H9 (cell line): Measurements from ENCODE around the gene KRT9. TPM values are rescaled to one million over a fixed set of nuclear protein-coding genes. Genes with fewer than 3 reads are reported as not detected.

ENCODE experiments used
- DNase-seq: peaks from one replicate; pipeline ENCODE4 v3.0.0-alpha.2; 2017
- H2AFZ ChIP-seq: one replicate; pipeline ENCODE4 v1.6.1; 2013; ENCODE audit warnings: mild to moderate bottlenecking, low read length, control low read depth, moderate library complexity
- H2AK5ac ChIP-seq: 2 replicates; pipeline ENCODE4 v1.6.1; 2013; ENCODE audit warnings: low read length, control low read depth, mixed read lengths; ENCODE audit not compliant: insufficient read length
- H2BK120ac ChIP-seq: one replicate; pipeline ENCODE4 v1.6.1; 2013; ENCODE audit warnings: low read depth, mild to moderate bottlenecking, low read length, control low read depth, inconsistent platforms; ENCODE audit not compliant: poor library complexity, severe bottlenecking
- H2BK12ac ChIP-seq: 2 replicates; pipeline ENCODE4 v1.6.1; 2013; ENCODE audit warnings: low read length, control low read depth, mixed read lengths, low read depth; ENCODE audit not compliant: insufficient read length
- H2BK15ac ChIP-seq: 2 replicates; pipeline ENCODE4 v1.6.1; 2013; ENCODE audit warnings: low read depth, low read length, control low read depth
- H2BK20ac ChIP-seq: one replicate; pipeline ENCODE4 v1.6.1; 2013; ENCODE audit warnings: low read depth, mild to moderate bottlenecking, low read length, control low read depth, inconsistent platforms; ENCODE audit not compliant: poor library complexity, severe bottlenecking
- H2BK5ac ChIP-seq: 2 replicates; pipeline ENCODE4 v1.6.1; 2013; ENCODE audit warnings: low read length, control low read depth, mixed read lengths; ENCODE audit not compliant: insufficient read length
- H3K14ac ChIP-seq: 2 replicates; pipeline ENCODE4 v1.6.1; 2013; ENCODE audit warnings: low read length, control low read depth; ENCODE audit not compliant: insufficient read depth
- H3K18ac ChIP-seq: 2 replicates; pipeline ENCODE4 v1.6.1; 2013; ENCODE audit warnings: low read depth, mild to moderate bottlenecking, mixed read lengths, low read length, control low read depth; ENCODE audit not compliant: insufficient read length
- H3K23ac ChIP-seq: 2 replicates; pipeline ENCODE4 v1.6.1; 2013; ENCODE audit warnings: low read length, control low read depth, mixed read lengths, low read depth; ENCODE audit not compliant: insufficient read length
- H3K23me2 ChIP-seq: 2 replicates; pipeline ENCODE4 v1.6.1; 2013; ENCODE audit warnings: low read depth, mild to moderate bottlenecking, mixed read lengths, low read length, control low read depth; ENCODE audit not compliant: insufficient read length, poor library complexity, severe bottlenecking
- H3K27ac ChIP-seq: 2 replicates; pipeline ENCODE4 v1.5.1; 2013; ENCODE audit warnings: low read length, control low read depth, mixed read lengths, low read depth; ENCODE audit not compliant: insufficient read length
- H3K27me3 ChIP-seq: 2 replicates; pipeline ENCODE4 v1.6.1; 2013; ENCODE audit warnings: low read length, control low read depth, inconsistent platforms; ENCODE audit not compliant: insufficient read depth
- H3K4ac ChIP-seq: 2 replicates; pipeline ENCODE4 v1.6.1; 2013; ENCODE audit warnings: low read depth, mild to moderate bottlenecking, control low read depth, inconsistent platforms, low read length, moderate library complexity
- H3K4me1 ChIP-seq: 2 replicates; pipeline ENCODE4 v1.6.1; 2013; ENCODE audit warnings: low read length, control low read depth, inconsistent platforms; ENCODE audit not compliant: insufficient read depth
- H3K4me2 ChIP-seq: 2 replicates; pipeline ENCODE4 v1.6.1; 2013; ENCODE audit warnings: low read length, control low read depth, mixed read lengths; ENCODE audit not compliant: insufficient read length, insufficient read depth
- H3K56ac ChIP-seq: 2 replicates; pipeline ENCODE4 v1.6.1; 2013; ENCODE audit warnings: low read depth, mild to moderate bottlenecking, mixed read lengths, low read length, control low read depth; ENCODE audit not compliant: insufficient read length
- H3K79me1 ChIP-seq: 2 replicates; pipeline ENCODE4 v1.6.1; 2013; ENCODE audit warnings: low read depth, mild to moderate bottlenecking, moderate library complexity, low read length, control low read depth, inconsistent platforms; ENCODE audit not compliant: insufficient read depth, poor library complexity, severe bottlenecking
- H3K79me2 ChIP-seq: 2 replicates; pipeline ENCODE4 v1.6.1; 2013; ENCODE audit warnings: low read length, control low read depth, inconsistent platforms; ENCODE audit not compliant: insufficient read depth
- H3K9ac ChIP-seq: 2 replicates; pipeline ENCODE4 v1.6.1; 2013; ENCODE audit warnings: low read length, control low read depth, mixed read lengths; ENCODE audit not compliant: insufficient read length; ENCODE audit errors: extremely low read depth
- H3K9me3 ChIP-seq: one replicate; pipeline ENCODE4 v1.6.1; 2013; ENCODE audit warnings: low read depth, low read length, inconsistent platforms; ENCODE audit not compliant: control insufficient read depth
- H3T11ph ChIP-seq: one replicate; pipeline ENCODE4 v1.6.1; 2013; ENCODE audit warnings: mild to moderate bottlenecking, low read length, control low read depth, inconsistent platforms
- H4K20me1 ChIP-seq: one replicate; pipeline ENCODE4 v1.6.1; 2013; ENCODE audit not compliant: control insufficient read depth, insufficient read length, insufficient read depth
- H4K5ac ChIP-seq: 2 replicates; pipeline ENCODE4 v1.6.1; 2013; ENCODE audit warnings: low read depth, mild to moderate bottlenecking, mixed read lengths, low read length, control low read depth; ENCODE audit not compliant: insufficient read length
- H4K8ac ChIP-seq: replicated peaks from 2 replicates; pipeline ENCODE4 v1.6.1; 2013; ENCODE audit warnings: low read length, control low read depth, mixed read lengths, low read depth; ENCODE audit not compliant: insufficient read length
- H4K91ac ChIP-seq: 2 replicates; pipeline ENCODE4 v1.6.1; 2013; ENCODE audit warnings: low read depth, mild to moderate bottlenecking, moderate library complexity, mixed read lengths, low read length, control low read depth; ENCODE audit not compliant: insufficient read length
- H3K27ac Mint-ChIP-seq, 3 experiments: 2 replicates in 2 of 3; 3 replicates in 1 of 3; pipeline ENCODE4 v1.8.0; 2020 to 2021; ENCODE audit warnings: mixed read lengths in 3 of 3, mild to moderate bottlenecking in 1 of 3, moderate library complexity in 1 of 3
- H3K27me3 Mint-ChIP-seq: 2 replicates; pipeline ENCODE4 v1.8.0; 2021; ENCODE audit warnings: low read depth, mild to moderate bottlenecking, moderate library complexity, mixed read lengths
- H3K36me3 Mint-ChIP-seq, 3 experiments: 2 replicates in 2 of 3; 3 replicates in 1 of 3; pipeline ENCODE4 v1.8.0; 2020 to 2021; ENCODE audit warnings: low read depth in 3 of 3, mixed read lengths in 3 of 3; ENCODE audit not compliant: insufficient read depth in 1 of 3
- H3K4me1 Mint-ChIP-seq, 2 experiments: 2 replicates each; pipeline ENCODE4 v1.8.0; 2020; ENCODE audit warnings: mixed read lengths in 2 of 2
- H3K4me3 Mint-ChIP-seq, 2 experiments: 2 replicates in 1 of 2; 3 replicates in 1 of 2; pipeline ENCODE4 v1.8.0; 2020 to 2021; ENCODE audit warnings: mild to moderate bottlenecking in 2 of 2, mixed read lengths in 2 of 2, moderate library complexity in 1 of 2
- H3K9me3 Mint-ChIP-seq, 2 experiments: 2 replicates in 1 of 2; 3 replicates in 1 of 2; pipeline ENCODE4 v1.8.0; 2020; ENCODE audit warnings: mild to moderate bottlenecking in 2 of 2, mixed read lengths in 2 of 2, moderate library complexity in 1 of 2
- WGBS: extraction: QIAGEN DNeasy Blood & Tissue Kit; methylation state at CpG from one replicate; pipeline ENCODE4 v1.1.7; 2013; ENCODE audit warnings: missing lambda C conversion rate, low lambda C conversion rate, mixed read lengths; ENCODE audit not compliant: insufficient read length; ENCODE audit errors: extremely low coverage; 5-methylcytosine and 5-hydroxymethylcytosine counted together
- total RNA-seq: library from RNA; stranded (reverse); gene quantifications from 2 replicates; pipeline ENCODE4 v1.2.1, GENCODE V29; 2021
- TF ChIP-seq, protein P1 (sequence below): fragments of 200-600 bp; sonication (generic); conservative IDR thresholded peaks from 3 replicates; pipeline ENCODE4 v1.8.0; 2021; ENCODE audit warnings: antibody characterized with exemption, mild to moderate bottlenecking

KRT9 gene
- total RNA-seq, 1 experiment from 2014 or later: not detected

DNA sequence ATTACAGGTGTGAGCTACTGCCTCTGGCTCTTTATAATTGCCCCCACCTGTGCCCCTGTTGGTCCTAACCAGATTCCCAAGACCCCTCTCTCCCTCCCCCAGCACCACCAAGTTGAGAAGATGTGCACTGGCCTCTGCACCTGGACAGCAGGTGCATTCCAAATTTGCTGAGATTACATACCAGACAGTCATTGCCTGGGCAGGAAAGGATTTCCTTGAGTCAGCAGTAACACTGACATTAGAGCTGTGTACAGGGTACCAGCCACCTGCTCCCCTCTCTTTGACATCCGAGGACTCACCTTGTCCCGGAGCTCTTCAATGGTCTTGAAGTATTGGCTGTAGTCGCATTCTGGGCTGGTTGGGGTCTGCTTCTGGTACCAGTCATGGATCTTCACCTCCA is 53.8 kb downstream of the KRT9 start:
- no peak overlapping the region for H2AK5ac ChIP-seq
- H3K23me2 ChIP-seq: no peaks in the 10 kb centered on the region
- H3K79me2 ChIP-seq: no peaks in the 10 kb centered on the region
- H3K27ac ChIP-seq: no peak overlapping the region
- peaks cover 1 to 4% (median 1%) of the 10 kb centered on the region in 3 experiments; a peak in 4 of 7 replicates for H3K36me3 Mint-ChIP-seq
- no peak overlapping the region for H4K5ac ChIP-seq
- H3K4me1 ChIP-seq: no peaks in the 10 kb centered on the region; the same call in 1 of the 2 replicates
- no peak overlapping the region for H2BK5ac ChIP-seq
- no peaks in the 10 kb centered on the region for H3K9me3 ChIP-seq
- H3K9ac ChIP-seq: no peak overlapping the region
- no peak overlapping the region for H3K4ac ChIP-seq
- H3K4me3 Mint-ChIP-seq: no peak overlapping the region
- H4K20me1 ChIP-seq: no peaks in the 10 kb centered on the region
- no peaks in the 10 kb centered on the region for H3K79me1 ChIP-seq
- H3K27me3 ChIP-seq: no peaks in the 10 kb centered on the region
- no peak overlapping the region for H3K14ac ChIP-seq
- TF ChIP-seq, protein P1, sequence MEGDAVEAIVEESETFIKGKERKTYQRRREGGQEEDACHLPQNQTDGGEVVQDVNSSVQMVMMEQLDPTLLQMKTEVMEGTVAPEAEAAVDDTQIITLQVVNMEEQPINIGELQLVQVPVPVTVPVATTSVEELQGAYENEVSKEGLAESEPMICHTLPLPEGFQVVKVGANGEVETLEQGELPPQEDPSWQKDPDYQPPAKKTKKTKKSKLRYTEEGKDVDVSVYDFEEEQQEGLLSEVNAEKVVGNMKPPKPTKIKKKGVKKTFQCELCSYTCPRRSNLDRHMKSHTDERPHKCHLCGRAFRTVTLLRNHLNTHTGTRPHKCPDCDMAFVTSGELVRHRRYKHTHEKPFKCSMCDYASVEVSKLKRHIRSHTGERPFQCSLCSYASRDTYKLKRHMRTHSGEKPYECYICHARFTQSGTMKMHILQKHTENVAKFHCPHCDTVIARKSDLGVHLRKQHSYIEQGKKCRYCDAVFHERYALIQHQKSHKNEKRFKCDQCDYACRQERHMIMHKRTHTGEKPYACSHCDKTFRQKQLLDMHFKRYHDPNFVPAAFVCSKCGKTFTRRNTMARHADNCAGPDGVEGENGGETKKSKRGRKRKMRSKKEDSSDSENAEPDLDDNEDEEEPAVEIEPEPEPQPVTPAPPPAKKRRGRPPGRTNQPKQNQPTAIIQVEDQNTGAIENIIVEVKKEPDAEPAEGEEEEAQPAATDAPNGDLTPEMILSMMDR: no peak
- H2BK120ac ChIP-seq: no peak overlapping the region
- no peak overlapping the region for H2BK12ac ChIP-seq
- peak overlapping the region in 1 of 3 experiments; percentile 74; a peak in 1 of 7 replicates for H3K27ac Mint-ChIP-seq
- no peak overlapping the region for H2BK15ac ChIP-seq
- no peak overlapping the region for H3K23ac ChIP-seq
- H3K56ac ChIP-seq: no peak overlapping the region
- H2BK20ac ChIP-seq: no peak overlapping the region
- no peak overlapping the region for H3K18ac ChIP-seq
- no peak overlapping the region for H4K91ac ChIP-seq
- no peak overlapping the region for H3T11ph ChIP-seq
- H3K9me3 Mint-ChIP-seq: no peaks in the 10 kb centered on the region; a peak in 2 of 5 replicates
- H3K27me3 Mint-ChIP-seq: no peaks in the 10 kb centered on the region; the same call in 1 of the 2 replicates
- H3K4me1 Mint-ChIP-seq: peaks cover 23 to 31% of the 10 kb centered on the region in 2 experiments
- H2AFZ ChIP-seq: no peak overlapping the region
- DNase-seq: no peak
- H3K4me2 ChIP-seq: no peak overlapping the region
- no CpG with 5 or more reads among the region's 3 CpGs for WGBS
- H4K8ac ChIP-seq: no peak overlapping the region
